ENCODE measurements around the gene GREB1.

GREB1 gene

DNA sequence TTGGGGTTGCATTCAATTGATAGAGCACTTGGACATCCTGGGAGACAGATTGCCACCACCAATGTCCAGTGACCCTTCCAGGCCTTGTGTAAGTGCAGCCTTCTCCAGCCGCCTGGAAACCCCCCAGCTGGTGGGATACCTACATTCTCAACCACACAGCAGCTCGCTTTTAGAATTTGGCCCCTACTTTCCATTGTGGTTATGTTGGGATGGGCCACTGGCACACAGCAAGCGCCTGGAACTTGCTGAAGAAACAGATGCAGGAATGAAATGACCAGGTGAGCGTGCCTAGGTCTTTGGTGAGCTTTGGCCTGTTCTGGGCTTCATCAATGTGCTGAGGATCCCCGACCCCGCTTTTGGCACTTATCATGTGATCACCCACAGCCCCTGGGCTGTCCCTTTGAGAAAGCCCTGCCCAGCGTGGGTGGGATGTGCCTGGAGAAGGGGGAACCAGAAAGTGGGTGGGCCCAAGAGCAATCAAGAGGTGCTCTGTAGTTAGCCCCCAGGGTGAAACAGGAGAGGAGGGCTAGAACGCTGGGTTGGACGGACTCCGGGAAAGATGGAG is 152.1 kb downstream of the GREB1 start:
- no peak for ATAC-seq

- ATAC-seq = no peak
Observed at GRCh38 chr2:11687736-11688135, 153.9 kb downstream of the GREB1 start.

GRCh38 chr2:11688222-11689069 is 154.6 kb downstream of the GREB1 start:
- peak; percentile 93 to 94 for ATAC-seq

DNA sequence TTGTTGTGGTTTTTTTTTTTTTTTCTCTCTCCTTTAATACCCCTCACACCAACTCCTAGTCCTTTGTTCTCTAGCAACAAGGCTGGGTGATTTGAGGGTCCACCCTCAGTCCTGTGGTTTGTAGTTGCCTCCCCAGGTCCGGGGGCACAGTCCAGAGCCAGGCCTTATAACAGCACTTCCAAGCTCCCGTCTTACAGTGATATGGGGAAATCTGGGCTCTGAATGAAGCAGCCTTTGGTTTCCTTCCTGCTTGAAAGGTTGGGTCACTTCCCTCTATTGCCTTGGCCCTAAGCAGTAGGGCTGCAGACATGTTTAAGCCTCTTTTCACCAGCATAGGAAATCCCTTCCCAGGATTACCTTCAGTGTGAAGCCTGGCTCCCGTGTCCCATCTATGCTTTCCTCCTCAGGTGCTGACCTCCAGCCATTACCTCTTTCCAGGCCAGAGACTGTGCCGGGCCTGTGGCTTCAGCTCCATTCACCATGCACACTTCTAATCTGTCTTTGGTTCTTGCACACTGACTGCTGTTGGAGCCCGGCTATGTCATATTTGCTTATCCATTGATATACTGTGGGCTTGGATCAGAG is 157.3 kb downstream of the GREB1 start:
- no peak for ATAC-seq

Data from activated CD4-positive, CD25-positive, alpha-beta regulatory T cell treated with anti-CD3 and anti-CD28 coated beads, Interleukin-2, amount 50 U/mL, for 24 hours (primary cell).